DMS114 treated with DMSO at 0.1 percent for 48 hours (cell line): Measurements from ENCODE around the gene SLC6A15.

Source experiments
- DNase-seq: peaks from one replicate; lab custom pipeline; 2025; ENCODE audit not compliant: unreplicated experiment; lab: John Stamatoyannopoulos, UW

The SLC6A15 gene

GRCh38 chr12:84912198-84913128 lies at the start of gene SLC6A15:
SLC6A15 (minus strand) TSS chr12:84912799; CDS start chr12:84892120, 20,679 bp downstream.
- DNase-seq: peak; percentile 74

DNA sequence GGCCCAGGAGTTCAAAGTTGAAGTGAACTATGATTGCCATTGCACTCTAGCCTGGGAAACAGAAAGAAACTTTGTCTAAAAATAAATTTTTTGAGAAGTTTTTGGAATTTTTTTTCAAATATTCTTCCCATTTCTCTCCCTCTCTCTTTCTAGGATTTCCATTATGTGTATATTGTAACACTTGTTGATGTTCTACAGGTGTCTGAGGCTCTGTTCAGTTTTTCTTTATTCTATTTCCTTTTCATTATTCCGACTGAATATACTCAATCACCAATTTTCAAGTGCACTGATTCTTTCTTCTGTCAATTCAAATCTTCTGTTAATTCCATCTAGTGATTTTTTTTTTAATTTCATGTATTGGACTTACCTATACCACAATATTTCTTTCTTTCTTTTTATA lies 48.3 kb upstream of the SLC6A15 start:
- no peak for DNase-seq

DNA sequence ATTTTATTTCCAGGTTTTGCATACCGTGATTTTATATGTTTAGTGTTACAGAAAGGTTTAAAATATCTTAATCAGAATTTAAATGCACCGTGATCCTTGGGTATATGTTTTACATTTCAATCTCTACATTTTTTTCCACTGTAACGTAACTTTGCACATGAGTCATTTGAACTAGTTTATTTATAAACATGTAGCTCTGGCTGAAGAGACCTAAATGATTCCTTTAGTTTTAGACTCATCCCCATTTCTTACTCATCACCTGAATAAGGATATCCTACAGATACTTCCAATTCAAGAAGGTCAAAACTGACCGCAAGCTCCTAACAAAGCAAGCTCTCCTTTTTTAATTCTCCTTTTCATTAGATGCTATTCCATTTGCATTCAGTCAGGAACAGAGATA lies 42.7 kb upstream of the SLC6A15 start:
- DNase-seq: no peak

- no peak for DNase-seq
These were observed 41.8 kb upstream of the SLC6A15 start for GRCh38 chr12:84954415-84954814.

DNA sequence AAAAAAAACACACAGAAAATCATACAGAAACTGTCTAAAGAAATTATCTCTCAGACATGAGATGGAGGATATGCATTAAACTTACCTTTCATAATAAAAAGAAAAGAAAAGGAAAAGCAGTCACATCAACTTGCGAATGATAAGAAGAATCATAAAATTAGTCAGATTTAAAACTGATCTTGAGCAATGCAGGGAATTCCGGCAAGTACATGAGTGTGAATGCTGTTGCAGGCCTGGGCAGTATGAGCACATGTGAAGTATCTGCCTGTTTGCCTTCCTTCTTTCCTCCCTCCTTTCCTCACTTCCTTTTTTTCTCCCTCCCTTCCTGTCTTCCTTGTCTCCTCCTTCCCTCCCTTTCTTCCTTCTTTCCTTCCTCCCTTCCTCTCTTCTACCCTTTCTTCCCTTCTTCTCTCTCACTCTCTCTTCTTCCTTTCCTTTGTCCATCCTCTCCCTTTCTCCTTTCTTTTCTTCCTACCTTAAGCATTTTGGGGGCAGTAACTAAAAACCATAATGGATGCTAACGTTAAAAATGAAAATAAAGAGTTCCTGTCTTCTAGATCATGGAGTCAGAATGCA lies 38.5 kb upstream of the SLC6A15 start:
- no peak for DNase-seq

GRCh38 chr12:84946753-84947152 lies 34.2 kb upstream of the SLC6A15 start:
- no peak for DNase-seq

GRCh38 chr12:84937415-84937814 lies 24.8 kb upstream of the SLC6A15 start:
- no peak for DNase-seq

GRCh38 chr12:84929501-84929900 lies 16.9 kb upstream of the SLC6A15 start:
- DNase-seq: no peak

GRCh38 chr12:84924981-84925380 lies 12.4 kb upstream of the SLC6A15 start:
- no peak for DNase-seq

GRCh38 chr12:84922693-84923092 lies 10.1 kb upstream of the SLC6A15 start:
- no peak for DNase-seq

DNA sequence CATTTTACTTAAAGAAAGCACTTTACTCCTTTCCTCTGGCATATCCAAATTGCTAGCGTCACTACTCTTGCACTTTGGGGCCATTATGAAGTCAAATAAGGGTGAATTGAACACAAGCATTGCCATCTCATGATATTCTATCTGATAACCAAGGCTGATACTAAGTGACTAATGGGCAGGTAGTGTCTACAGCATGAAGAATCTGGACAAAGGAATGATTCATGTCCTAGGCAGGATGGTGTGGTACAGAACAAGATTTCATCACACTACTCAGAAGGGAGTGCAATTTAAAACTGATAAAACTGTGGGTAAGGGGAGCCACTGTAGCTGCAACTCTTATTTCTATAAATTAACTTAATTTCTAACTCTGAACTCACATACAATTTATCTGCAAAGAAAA lies 7.7 kb upstream of the SLC6A15 start:
- no peak for DNase-seq

DNA sequence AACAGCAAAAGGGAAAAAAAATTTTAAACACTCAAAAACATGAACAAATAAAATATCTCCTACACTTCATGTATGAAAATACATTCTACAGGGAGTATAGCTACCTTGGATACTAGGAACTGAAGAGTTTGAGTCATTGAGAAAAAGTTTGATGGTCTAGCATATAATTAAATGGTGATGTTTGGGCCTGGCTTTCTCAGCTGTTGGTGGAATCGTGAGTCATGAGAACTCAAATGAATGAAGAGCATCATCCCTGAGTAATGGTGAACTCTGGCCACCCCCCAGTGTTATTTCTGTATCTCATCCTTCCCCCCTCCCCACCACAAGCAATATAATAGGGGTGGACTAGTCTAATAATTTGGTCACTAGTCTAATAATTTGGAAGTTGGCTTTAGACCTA lies 6.7 kb upstream of the SLC6A15 start:
- DNase-seq: no peak

DNA sequence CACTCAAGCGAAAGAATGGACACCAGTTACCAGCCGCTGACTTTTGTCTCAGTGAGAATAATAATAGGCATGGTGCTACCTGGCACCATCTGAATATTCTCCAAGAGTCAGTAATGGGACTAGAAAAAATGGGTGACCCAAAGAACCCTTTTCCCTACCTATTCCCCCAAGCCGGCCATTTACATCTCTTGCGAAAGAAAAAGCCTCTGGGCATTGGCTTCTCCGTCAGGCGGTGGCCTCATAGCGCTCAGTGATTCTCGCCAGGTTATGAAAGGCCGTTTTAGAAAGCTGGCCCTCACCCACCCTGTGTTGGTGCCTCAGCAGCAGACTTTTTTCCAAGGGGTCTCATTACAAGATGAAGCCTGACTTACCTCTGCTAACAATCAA lies 523 bp upstream of the SLC6A15 start:
- DNase-seq: no peak

DNA sequence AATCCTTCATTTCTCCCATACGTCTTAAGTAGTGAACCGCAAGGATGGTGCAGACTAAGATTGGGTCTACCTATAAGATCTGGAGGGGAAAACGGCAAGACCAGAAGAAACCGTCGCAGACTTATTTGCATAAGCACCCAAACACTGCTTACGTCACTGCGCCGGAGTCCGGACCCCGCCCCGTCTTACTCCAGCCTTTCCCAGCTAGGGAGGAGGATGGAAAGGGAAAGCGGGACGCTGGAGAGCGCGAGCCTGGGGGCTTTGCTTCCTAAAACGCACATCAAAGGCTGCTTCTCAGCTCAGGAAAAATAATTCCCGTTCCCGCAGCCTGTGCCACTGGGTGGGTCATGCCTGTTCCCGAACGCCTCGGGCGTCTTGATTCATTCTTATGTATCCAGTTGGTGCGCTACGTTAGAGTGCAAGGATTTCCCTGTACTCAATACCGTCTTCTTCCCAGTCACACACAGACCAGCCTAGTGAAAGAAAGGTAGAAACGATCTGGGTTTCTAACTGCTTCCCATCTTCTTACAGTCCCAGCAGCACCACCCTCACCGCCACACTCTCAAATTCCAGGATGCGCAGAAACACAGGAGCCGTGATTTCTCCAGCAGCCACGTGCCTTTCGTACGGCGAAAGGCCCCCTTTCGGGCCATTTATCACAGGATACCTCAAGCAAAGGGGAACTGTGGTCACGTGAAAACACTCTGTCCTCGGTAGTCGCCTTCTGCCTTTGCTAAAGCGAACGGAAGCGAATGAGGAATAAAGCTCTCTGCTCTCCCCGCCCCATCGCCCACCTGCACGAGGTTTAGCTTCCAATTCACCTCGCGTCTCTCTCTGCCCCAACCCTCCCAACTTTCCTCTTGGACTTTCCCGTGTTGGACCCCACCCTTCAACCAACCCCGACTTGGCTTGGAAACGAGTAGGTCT lies 1.1 kb downstream of the SLC6A15 start:
- peak; percentile 86 for DNase-seq

GRCh38 chr12:84910549-84911241 lies 1.9 kb downstream of the SLC6A15 start:
- peak; percentile 66 for DNase-seq

GRCh38 chr12:84904051-84904450 lies 8.5 kb downstream of the SLC6A15 start:
- DNase-seq: no peak

- no peak for DNase-seq
These were observed 21.3 kb downstream of the SLC6A15 start for GRCh38 chr12:84891106-84891838.

DNA sequence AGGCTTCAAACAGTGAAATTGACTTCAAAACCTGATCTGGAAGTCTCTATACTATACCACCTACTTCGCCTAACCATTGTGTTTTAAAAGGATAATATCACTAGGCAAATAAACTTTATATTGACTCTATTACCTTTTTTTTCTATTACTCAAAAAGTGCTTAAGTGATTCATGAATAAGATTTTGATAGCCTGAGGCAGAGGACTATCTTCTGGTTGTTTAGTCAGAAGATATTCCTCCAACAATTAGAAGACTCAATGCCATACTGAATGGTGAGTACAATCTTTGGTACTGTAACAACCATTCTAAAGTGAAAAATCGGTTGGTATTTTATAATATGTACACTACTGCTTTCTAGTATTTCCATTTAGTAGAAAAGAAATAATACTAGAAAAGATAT lies 22.8 kb downstream of the SLC6A15 start:
- no peak for DNase-seq

DNA sequence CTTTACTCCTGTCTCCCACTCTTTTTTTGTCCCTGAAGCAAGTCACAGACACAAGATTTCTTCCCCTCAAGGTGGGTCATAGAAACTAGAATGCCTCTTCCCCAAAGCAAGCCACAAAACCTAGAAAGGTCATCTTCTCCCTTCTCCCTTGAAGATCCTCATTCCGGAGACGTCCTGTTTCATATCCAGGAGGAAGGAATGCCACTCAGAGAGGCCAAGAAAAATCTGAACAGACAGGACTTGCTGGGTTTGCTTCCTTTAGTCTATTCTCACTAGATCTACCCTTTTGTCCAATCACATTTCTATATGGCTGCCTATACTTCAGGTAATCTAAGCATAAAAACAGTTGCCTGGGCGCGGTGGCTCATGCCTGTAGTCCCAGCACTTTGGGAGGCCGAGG lies 23.7 kb downstream of the SLC6A15 start:
- DNase-seq: no peak

DNA sequence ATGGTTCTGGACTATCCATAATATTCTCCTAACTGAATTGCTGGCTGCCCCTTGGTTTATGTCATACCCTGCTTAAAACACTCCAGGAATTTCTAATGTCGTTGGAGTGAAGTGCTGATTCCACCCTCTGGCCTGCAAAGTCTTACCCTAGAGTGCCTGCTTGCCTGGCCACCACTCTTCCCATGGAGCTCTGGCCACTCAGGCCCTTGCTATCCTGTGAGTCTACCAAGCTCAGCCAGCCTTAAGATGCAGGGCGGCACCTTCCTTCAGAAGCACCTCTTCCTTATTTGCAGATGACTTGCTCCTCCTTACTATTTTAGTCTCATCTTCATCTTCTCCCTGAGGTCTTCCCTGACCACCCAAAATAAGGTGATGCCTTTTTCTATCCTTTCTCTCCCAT lies 35.3 kb downstream of the SLC6A15 start:
- DNase-seq: no peak
